ENCODE data around the gene PIK3R6.

DNA sequence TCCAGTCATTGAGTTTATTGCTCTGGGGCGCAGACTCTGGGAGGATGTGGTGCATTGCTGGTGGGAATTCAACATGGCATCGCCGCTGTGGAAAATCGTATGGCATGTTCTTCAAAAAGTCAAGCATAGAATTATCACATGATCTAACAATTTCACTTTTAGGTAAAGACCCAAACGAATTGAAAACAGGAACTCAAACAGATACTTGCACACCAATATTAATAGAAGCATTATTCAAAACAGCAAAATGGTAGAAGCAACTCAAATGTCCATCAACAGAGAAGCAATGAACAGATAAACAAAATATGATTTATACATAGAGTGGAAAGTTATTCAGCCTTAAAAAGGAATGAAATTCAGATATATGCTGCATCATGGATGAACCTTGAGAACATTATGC, 15.9 kb downstream of the PIK3R6 start:
- no peak for TF ChIP-seq TEAD4 (IDR thresholded peaks at IDR 0.05)
- TF ChIP-seq, protein P1, sequence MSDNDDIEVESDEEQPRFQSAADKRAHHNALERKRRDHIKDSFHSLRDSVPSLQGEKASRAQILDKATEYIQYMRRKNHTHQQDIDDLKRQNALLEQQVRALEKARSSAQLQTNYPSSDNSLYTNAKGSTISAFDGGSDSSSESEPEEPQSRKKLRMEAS (IDR thresholded peaks at IDR 0.05) = no peak
- TF ChIP-seq FOXM1 (IDR thresholded peaks at IDR 0.05; ENCODE audit: borderline replicate concordance, low read depth) = no peak

Measured in Ishikawa (cell line).